ENCODE data around the gene RNASE11. TPM values are rescaled to one million over a fixed set of nuclear protein-coding genes. Genes with fewer than 3 reads are reported as not detected.
"Not testable (repeated sequence)": the region's sequence is repeated elsewhere in the genome, so short reads cannot be mapped to it uniquely, and the experiment has no call there.

RNASE11 gene
- total RNA-seq, 2 experiments from 2014 or later, result not detected

- ChIA-PET POLR2A (no interaction called here), CTCF (interaction anchor here (1.1 to 2.7 kb wide), 3 partner anchors 11 to 346 kb away, joined by 3 to 19 read pairs (median 4); no protein-coding TSS in a partner anchor)
- H3K27ac Mint-ChIP-seq, result peak overlapping the region; percentile 61
- H3K4me1 Mint-ChIP-seq (ENCODE audit: low read depth), result peaks cover 51% of the 10 kb centered on the region
- H3K36me3 Mint-ChIP-seq (ENCODE audit: low read depth), result peaks cover 4% of the 10 kb centered on the region
- H3K27me3 Mint-ChIP-seq (ENCODE audit: low read depth), result peaks cover 60% of the 10 kb centered on the region
- DNase-seq, result peak; percentile 68
- peak overlapping the region; percentile 66 for H3K4me3 Mint-ChIP-seq
- no peaks in the 10 kb centered on the region for H3K9me3 Mint-ChIP-seq (ENCODE audit: insufficient read depth)
- ATAC-seq, result peak; percentile 66
Observed at GRCh38 chr14:20624495-20625070, 36.8 kb upstream of the RNASE11 start.

GRCh38 chr14:20623798-20624197 lies 36.0 kb upstream of the RNASE11 start:
- CTCF ChIA-PET, result interaction anchor here (1.1 to 2.7 kb wide), 4 partner anchors 10 to 347 kb away, joined by 3 to 19 read pairs (median 7); no protein-coding TSS in a partner anchor
- Mint-ChIP-seq H3K4me1 (ENCODE audit: low read depth) (peaks cover 53% of the 10 kb centered on the region), H3K36me3 (ENCODE audit: low read depth) (peaks cover 4% of the 10 kb centered on the region), H3K9me3 (ENCODE audit: insufficient read depth) (no peaks in the 10 kb centered on the region), H3K4me3 (peak overlapping the region; percentile 66), H3K27ac (no peak overlapping the region), H3K27me3 (ENCODE audit: low read depth) (peaks cover 59% of the 10 kb centered on the region)
- DNase-seq (no peak), ATAC-seq (no peak)
- POLR2A ChIA-PET, result no interaction called here

GRCh38 chr14:20622816-20623291 lies 35.1 kb upstream of the RNASE11 start:
- peaks cover 54% of the 10 kb centered on the region for H3K27me3 Mint-ChIP-seq (ENCODE audit: low read depth)
- H3K4me3 Mint-ChIP-seq, result peak overlapping the region; percentile 44
- peaks cover 53% of the 10 kb centered on the region for H3K4me1 Mint-ChIP-seq (ENCODE audit: low read depth)
- H3K36me3 Mint-ChIP-seq (ENCODE audit: low read depth), result peaks cover 4% of the 10 kb centered on the region
- ChIA-PET CTCF (interaction anchor here (0.8 to 2.7 kb wide), 10 partner anchors 9 to 295 kb away, joined by 3 to 19 read pairs (median 5); no protein-coding TSS in a partner anchor), POLR2A (interaction anchor here (0.8 to 1.3 kb wide), 2 partner anchors 9 to 58 kb away, joined by 3 to 4 read pairs; no protein-coding TSS in a partner anchor)
- H3K27ac Mint-ChIP-seq, result no peak overlapping the region
- DNase-seq (no peak), ATAC-seq (no peak)
- H3K9me3 Mint-ChIP-seq (ENCODE audit: insufficient read depth), result no peaks in the 10 kb centered on the region

- POLR2A ChIA-PET, result no interaction called here
- CTCF ChIA-PET, result no interaction called here
- ATAC-seq, result no peak
Observed at GRCh38 chr14:20620798-20621478, 33.1 kb upstream of the RNASE11 start.

GRCh38 chr14:20619688-20620087 lies 31.9 kb upstream of the RNASE11 start:
- H3K4me3 Mint-ChIP-seq; DNase-seq; H3K36me3 Mint-ChIP-seq (ENCODE audit: low read depth); ATAC-seq; H3K9me3 Mint-ChIP-seq (ENCODE audit: insufficient read depth); POLR2A ChIA-PET; H3K27ac Mint-ChIP-seq: not testable (repeated sequence)
- Mint-ChIP-seq H3K4me1 (ENCODE audit: low read depth) (peaks cover 44% of the 10 kb centered on the region), H3K27me3 (ENCODE audit: low read depth) (peaks cover 39% of the 10 kb centered on the region)
- CTCF ChIA-PET, result interaction anchor here (1.4 to 1.9 kb wide), 2 partner anchors 10 to 292 kb away, joined by 3 to 4 read pairs; no protein-coding TSS in a partner anchor

More at GRCh38 chr14:20620798-20621478, 33.1 kb upstream of the RNASE11 start:
- H3K27ac Mint-ChIP-seq, result no peak overlapping the region
- H3K9me3 Mint-ChIP-seq (ENCODE audit: insufficient read depth), result no peaks in the 10 kb centered on the region
- H3K27me3 Mint-ChIP-seq (ENCODE audit: low read depth), result peaks cover 45% of the 10 kb centered on the region
- H3K4me3 Mint-ChIP-seq, result no peak overlapping the region
- DNase-seq, result no peak
- peaks cover 55% of the 10 kb centered on the region for H3K4me1 Mint-ChIP-seq (ENCODE audit: low read depth)
- peaks cover 4% of the 10 kb centered on the region for H3K36me3 Mint-ChIP-seq (ENCODE audit: low read depth)

GRCh38 chr14:20618271-20618749 lies 30.5 kb upstream of the RNASE11 start:
- POLR2A ChIA-PET, result no interaction called here
- CTCF ChIA-PET, result interaction anchor here (1.9 kb wide), 1 partner anchor 8 kb away, joined by 4 read pairs; no protein-coding TSS in a partner anchor
- Mint-ChIP-seq H3K4me3 (no peak overlapping the region), H3K9me3 (ENCODE audit: insufficient read depth) (no peaks in the 10 kb centered on the region), H3K4me1 (ENCODE audit: low read depth) (peaks cover 34% of the 10 kb centered on the region), H3K36me3 (ENCODE audit: low read depth) (no peaks in the 10 kb centered on the region), H3K27ac (no peak overlapping the region), H3K27me3 (ENCODE audit: low read depth) (peaks cover 34% of the 10 kb centered on the region)
- ATAC-seq (no peak), DNase-seq (no peak)

- Mint-ChIP-seq H3K4me3 (no peak overlapping the region), H3K36me3 (ENCODE audit: low read depth) (no peaks in the 10 kb centered on the region), H3K9me3 (ENCODE audit: insufficient read depth) (no peaks in the 10 kb centered on the region), H3K4me1 (ENCODE audit: low read depth) (peaks cover 25% of the 10 kb centered on the region), H3K27me3 (ENCODE audit: low read depth) (peaks cover 31% of the 10 kb centered on the region), H3K27ac (no peak overlapping the region)
- DNase-seq (no peak), ATAC-seq (no peak)
- ChIA-PET POLR2A (no interaction called here), CTCF (interaction anchor here (1.3 to 1.9 kb wide), 2 partner anchors 7 to 14 kb away, joined by 3 to 4 read pairs; no protein-coding TSS in a partner anchor)
Observed at GRCh38 chr14:20617138-20618003, 29.6 kb upstream of the RNASE11 start.

GRCh38 chr14:20615996-20616395 lies 28.2 kb upstream of the RNASE11 start:
- ChIA-PET CTCF (interaction anchor here (1.3 kb wide), 1 partner anchor 15 kb away, joined by 3 read pairs; no protein-coding TSS in a partner anchor), POLR2A (interaction anchor here (0.6 kb wide), 1 partner anchor 146 kb away, joined by 3 read pairs; the partner anchor contains the start of gene PNP)
- Mint-ChIP-seq H3K9me3 (ENCODE audit: insufficient read depth) (no peaks in the 10 kb centered on the region), H3K36me3 (ENCODE audit: low read depth) (no peaks in the 10 kb centered on the region), H3K4me3 (no peak overlapping the region), H3K27ac (no peak overlapping the region), H3K4me1 (ENCODE audit: low read depth) (peaks cover 23% of the 10 kb centered on the region), H3K27me3 (ENCODE audit: low read depth) (peaks cover 25% of the 10 kb centered on the region)
- ATAC-seq, result no peak
- no peak for DNase-seq

GRCh38 chr14:20614038-20614840 lies 26.4 kb upstream of the RNASE11 start:
- Mint-ChIP-seq H3K27ac (no peak overlapping the region), H3K4me3 (no peak overlapping the region), H3K27me3 (ENCODE audit: low read depth) (peaks cover 24% of the 10 kb centered on the region), H3K36me3 (ENCODE audit: low read depth) (no peaks in the 10 kb centered on the region), H3K4me1 (ENCODE audit: low read depth) (peaks cover 23% of the 10 kb centered on the region), H3K9me3 (ENCODE audit: insufficient read depth) (no peaks in the 10 kb centered on the region)
- ChIA-PET POLR2A (interaction anchor here (0.9 to 1.8 kb wide), 4 partner anchors 8 to 200 kb away, joined by 3 to 6 read pairs (median 4); no protein-coding TSS in a partner anchor), CTCF (interaction anchor here (0.7 to 3.2 kb wide), 18 partner anchors 9 to 296 kb away, joined by 3 to 22 read pairs (median 6); partner anchors contain the start of genes APEX1 and PARP2)
- DNase-seq (no peak), ATAC-seq (peak; percentile 1)

Measured in activated CD8-positive, alpha-beta T cell treated with anti-CD3 and anti-CD28 coated beads, Interleukin-2, amount 10 ng/mL, durations not matched to agents 7 days and 5 days (primary cell).